ENCODE results near the gene ITM2B.
A peak's percentile ranks its signal among the peaks of the same experiment; 100 is the strongest.

Gene ITM2B

GRCh38 chr13:48260970-48261369 is 28.0 kb downstream of the ITM2B start:
- DNase-seq (ENCODE audit: low read depth), result no peak

DNA sequence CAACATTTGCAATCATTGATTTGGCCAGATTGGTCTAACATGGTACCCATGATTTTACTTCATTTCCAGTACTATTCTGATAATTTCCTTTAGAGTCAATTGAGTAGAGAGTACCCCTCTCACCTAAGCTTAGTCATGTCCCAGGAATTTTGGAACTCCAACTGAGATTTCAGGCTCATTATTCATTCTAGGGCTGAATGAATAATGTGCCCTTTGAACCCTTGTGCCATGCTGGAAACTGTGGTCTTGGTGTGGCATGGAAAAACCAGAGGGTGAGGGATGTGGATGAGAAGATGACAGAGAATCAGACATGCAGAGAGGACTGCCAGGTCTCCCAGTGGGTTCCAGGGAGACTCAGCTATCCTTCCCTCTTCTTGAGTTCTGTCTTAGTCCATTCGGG is 30.2 kb downstream of the ITM2B start:
- DNase-seq (ENCODE audit: low read depth), result no peak

GRCh38 chr13:48264058-48264457 is 31.1 kb downstream of the ITM2B start:
- no peak for DNase-seq (ENCODE audit: low read depth)

GRCh38 chr13:48265217-48265815 is 32.3 kb downstream of the ITM2B start:
- no peak for DNase-seq (ENCODE audit: low read depth)

- DNase-seq (ENCODE audit: low read depth), result no peak
Measured at GRCh38 chr13:48266150-48266549, 33.1 kb downstream of the ITM2B start.

DNA sequence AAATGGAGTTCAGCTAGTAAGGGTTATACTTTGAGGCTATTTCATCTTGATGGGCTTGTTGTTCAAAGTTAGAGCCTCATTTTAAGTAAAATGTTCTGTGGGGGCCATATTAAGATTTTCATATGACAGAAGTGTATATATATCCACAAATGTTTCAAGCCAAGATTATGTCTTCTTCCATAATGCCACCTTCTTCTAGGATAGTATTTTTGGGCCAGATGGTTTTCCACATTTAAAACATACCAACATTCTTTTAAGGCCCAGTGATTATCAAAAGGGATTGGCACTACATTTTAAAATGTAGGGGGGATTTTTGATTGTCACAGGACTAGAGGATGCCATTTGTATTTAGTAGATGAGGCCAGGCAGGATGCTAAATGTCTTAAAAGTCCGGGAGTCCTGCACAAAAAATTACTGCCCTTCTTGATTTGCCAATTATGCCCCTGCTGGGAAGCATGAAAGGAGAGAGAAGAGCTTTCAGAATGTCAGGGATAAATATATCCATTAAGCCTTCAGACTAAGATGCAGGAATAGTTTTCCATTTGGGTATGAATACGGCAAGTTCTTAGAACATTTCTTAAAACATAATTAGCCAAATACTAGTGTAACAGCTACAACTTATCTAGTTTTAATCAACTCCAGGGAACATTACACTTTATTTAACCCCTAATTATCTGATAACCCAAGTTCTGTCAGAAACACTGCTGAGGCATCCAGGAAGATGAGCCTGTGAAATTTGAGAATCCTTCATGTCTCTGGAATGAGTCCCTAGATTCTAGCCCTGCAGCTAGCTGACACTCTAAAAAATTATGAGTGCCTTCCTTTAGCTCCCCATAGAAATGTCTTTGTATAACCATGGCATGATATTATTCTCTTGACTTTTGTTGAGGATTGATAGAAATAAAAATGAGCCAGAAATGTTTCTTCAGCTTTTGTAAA is 34.0 kb downstream of the ITM2B start:
- no peak for DNase-seq (ENCODE audit: low read depth)

- DNase-seq (ENCODE audit: low read depth), result no peak
Measured at GRCh38 chr13:48268019-48268418, 35.0 kb downstream of the ITM2B start.

GRCh38 chr13:48273346-48273745 is 40.3 kb downstream of the ITM2B start:
- DNase-seq (ENCODE audit: low read depth), result no peak

DNA sequence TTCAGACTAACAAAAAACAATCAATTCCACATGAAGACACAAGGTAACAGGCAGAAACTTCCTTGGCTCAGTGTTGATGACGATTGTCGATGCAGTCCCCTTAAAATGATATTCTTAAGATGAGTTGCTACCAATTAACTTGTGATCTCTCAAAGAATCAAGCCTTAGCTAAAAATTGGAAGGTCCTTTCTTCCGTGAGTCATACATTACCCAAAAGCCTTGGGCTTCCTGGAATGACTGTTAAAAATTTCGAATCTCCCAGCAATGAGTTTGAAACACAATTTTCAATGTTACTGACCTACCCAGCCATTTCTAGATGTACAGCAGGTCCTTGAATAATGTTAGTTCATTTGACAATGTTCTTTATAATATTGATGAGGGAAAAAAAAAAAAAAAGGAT is 42.5 kb downstream of the ITM2B start:
- no peak for DNase-seq (ENCODE audit: low read depth)

DNA sequence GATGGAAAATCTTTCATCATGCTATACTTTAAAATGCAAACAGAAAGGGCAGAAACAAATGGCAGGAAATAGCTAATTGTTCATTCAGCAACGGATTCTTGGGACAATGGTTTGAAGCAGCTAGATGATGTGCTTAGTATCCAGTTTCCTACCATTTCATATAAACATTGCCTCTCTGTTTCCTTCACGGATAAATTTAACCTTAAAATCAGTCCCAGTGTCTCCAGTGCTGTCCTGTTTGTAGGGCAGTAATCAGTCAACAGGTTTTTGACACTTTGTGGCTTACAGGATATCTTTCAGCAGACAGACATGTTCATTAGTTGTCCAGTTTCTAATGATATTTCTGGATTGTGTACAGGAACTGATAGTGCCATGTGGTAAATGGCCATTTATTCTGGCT is 45.8 kb downstream of the ITM2B start:
- no peak for DNase-seq (ENCODE audit: low read depth)

DNA sequence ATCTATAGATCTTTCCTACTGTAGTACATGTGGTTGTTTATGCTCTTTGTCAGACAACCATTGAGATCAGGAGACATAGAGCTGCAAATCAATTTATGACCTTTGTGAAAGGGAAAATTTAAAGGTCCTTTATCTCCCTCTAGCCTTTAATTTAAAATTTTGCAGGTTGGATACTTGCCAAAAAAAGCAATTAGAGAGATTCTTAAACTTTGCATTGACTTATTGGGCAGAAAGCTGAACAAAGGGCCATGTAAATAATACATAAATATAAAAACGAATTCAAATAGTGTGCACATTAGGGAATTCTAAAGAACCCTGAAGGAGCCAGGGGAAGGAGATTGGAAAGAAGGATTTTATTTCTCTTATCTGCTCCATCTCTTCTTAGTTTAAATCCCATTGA is 48.5 kb downstream of the ITM2B start:
- DNase-seq (ENCODE audit: low read depth), result no peak

GRCh38 chr13:48291730-48292129 is 58.7 kb downstream of the ITM2B start:
- DNase-seq (ENCODE audit: low read depth), result no peak

GRCh38 chr13:48292650-48293049 is 59.6 kb downstream of the ITM2B start:
- no peak for DNase-seq (ENCODE audit: low read depth)

DNA sequence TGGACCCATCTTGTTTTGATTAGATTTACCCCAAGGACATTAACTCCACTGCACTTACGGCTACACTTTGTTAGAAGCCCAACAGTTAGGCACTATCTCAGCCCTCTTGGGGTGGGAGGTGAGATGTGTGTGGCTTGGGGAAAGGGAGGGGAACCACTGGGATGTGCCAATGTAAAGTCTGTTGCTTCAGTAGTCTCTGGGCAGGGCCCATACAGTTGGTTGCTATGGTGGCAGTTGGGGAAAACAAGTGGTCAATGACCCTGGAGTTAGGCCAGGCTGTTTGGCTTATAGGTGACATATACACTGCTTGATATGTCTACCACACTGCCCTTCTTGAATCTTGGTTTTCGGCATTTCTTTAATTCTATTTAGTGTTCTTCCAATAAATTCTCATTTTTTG is 61.6 kb downstream of the ITM2B start:
- no peak for DNase-seq (ENCODE audit: low read depth)

- DNase-seq (ENCODE audit: low read depth), result no peak
Measured at GRCh38 chr13:48295271-48295670, 62.3 kb downstream of the ITM2B start.

- DNase-seq (ENCODE audit: low read depth), result no peak
Measured at GRCh38 chr13:48296528-48296927, 63.5 kb downstream of the ITM2B start.

DNA sequence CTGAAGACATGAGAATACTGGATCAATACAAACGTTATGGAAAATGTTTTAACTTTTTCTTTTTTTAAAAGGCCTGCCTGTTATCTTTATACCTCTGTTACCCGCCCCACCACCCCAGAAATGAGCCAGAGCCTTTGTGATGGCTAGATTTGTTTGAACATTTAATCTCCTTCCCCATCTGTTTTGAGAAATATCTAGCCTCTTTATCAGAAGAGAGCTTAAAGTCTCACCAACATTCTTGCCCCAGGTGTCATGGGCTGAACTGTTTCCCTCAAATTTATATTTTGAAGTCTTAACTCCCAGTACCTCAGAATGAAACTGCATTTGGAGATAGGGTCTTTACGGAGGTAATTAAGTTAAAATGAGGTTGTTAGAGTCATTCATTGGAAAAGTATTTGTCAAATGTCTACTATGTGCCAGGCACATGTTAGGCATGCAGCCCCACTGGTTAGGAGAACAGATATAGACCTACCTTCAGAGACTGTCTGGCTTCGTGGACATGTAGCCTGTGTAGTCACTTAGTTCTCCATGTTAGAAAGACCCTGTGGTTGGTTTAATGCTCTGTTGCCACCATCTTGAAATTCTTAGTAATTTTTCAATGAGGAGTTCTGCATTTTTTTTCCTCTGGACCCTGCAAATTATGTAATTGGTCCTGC is 64.3 kb downstream of the ITM2B start:
- no peak for DNase-seq (ENCODE audit: low read depth)

- no peak for DNase-seq (ENCODE audit: low read depth)
Measured at GRCh38 chr13:48299591-48299990, 66.6 kb downstream of the ITM2B start.

DNA sequence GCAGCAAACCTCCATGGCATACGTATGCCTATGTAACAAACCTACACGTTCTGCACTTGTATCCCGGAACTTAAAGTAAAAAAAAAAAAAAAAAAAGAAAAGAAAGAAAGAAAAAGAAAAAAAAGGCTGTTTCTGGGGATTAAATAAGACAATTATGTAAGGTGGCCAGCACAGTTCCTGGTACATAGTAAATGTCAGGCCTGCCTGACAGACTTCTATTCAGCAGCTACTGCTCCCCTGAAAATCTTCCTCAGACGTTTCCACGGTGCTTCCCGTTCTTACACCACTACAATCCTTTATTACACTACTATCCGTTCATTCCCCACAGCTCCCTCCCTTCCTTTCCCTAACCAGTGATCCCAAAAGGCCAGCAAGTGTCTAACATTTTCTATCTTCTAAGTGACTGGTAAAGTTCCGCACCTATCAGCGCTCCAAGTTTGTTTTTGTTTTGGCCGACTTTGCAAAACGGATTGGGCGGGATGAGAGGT is 69.9 kb downstream of the ITM2B start:
- no peak for DNase-seq (ENCODE audit: low read depth)

DNA sequence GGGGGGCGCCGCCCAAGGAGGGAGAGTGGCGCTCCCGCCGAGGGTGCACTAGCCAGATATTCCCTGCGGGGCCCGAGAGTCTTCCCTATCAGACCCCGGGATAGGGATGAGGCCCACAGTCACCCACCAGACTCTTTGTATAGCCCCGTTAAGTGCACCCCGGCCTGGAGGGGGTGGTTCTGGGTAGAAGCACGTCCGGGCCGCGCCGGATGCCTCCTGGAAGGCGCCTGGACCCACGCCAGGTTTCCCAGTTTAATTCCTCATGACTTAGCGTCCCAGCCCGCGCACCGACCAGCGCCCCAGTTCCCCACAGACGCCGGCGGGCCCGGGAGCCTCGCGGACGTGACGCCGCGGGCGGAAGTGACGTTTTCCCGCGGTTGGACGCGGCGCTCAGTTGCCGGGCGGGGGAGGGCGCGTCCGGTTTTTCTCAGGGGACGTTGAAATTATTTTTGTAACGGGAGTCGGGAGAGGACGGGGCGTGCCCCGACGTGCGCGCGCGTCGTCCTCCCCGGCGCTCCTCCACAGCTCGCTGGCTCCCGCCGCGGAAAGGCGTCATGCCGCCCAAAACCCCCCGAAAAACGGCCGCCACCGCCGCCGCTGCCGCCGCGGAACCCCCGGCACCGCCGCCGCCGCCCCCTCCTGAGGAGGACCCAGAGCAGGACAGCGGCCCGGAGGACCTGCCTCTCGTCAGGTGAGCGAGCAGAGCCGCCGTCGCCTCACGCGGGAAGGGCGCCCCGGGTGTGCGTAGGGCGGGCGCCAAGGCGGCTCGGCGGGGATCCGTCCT is 70.5 kb downstream of the ITM2B start, which contains the start of gene RB1:
RB1 (plus strand) TSS at position 393 of the 784 bp plus-strand sequence; CDS start at position 555, 162 bp downstream.
- peak; percentile 86 for DNase-seq (ENCODE audit: low read depth)

GRCh38 chr13:48304143-48304876 is 71.3 kb downstream of the ITM2B start:
- DNase-seq (ENCODE audit: low read depth), result no peak

Measured in activated T-helper 9 cell treated with anti-CD3 and anti-CD28 coated beads, Interleukin-2, amount 50 U/mL, for 16 hours (primary cell).